ENCODE results near the gene GCN1.

- TF ChIP-seq CTCF (IDR thresholded peaks at IDR 0.05) (no peak), POLR2A (IDR thresholded peaks at IDR 0.05) (no peak)
These were observed 56.7 kb downstream of the GCN1 start for GRCh38 chr12:120137833-120138232.

Measured in body of pancreas (tissue), 4 donors.